GM18873 (cell line): Measurements from ENCODE around the gene COPS4.
A peak's percentile ranks its signal among the peaks of the same experiment; 100 is the strongest.
"Not testable (repeated sequence)": the region's sequence is repeated elsewhere in the genome, so short reads cannot be mapped to it uniquely, and the experiment has no call there.

Experiments
- ATAC-seq: cut with Tn5 transposase; IDR thresholded peaks from one replicate; pipeline ENCODE4 v1.9.1; 2021; ENCODE audit warnings: mild to moderate bottlenecking, moderate library complexity, moderate number of reproducible peaks; ENCODE audit not compliant: unreplicated experiment, low FRiP score

COPS4 gene

GRCh38 chr4:83075311-83076095 is 40.5 kb downstream of the COPS4 start:
- ATAC-seq: no peak

DNA sequence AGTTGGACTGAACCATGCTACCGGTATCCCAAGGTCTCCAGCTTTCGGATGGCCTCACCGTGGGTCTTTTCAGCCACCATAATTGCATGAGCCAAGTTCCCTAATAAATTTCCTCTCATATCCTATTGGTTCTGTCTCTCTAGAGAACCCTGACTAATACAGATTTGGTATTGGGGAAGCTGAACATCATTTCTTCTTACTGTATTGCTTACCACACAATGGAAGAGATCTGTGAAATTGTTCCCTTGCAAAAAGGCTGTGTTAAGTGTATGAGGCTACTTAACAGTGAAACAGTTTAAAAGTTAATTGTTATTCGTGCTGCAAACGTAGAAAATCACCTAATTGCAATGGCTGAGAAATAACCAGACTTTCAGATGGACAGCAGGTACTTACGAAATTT is 45.6 kb downstream of the COPS4 start:
- no peak for ATAC-seq

- ATAC-seq: no peak
These were observed 47.8 kb downstream of the COPS4 start for GRCh38 chr4:83082777-83083176.

DNA sequence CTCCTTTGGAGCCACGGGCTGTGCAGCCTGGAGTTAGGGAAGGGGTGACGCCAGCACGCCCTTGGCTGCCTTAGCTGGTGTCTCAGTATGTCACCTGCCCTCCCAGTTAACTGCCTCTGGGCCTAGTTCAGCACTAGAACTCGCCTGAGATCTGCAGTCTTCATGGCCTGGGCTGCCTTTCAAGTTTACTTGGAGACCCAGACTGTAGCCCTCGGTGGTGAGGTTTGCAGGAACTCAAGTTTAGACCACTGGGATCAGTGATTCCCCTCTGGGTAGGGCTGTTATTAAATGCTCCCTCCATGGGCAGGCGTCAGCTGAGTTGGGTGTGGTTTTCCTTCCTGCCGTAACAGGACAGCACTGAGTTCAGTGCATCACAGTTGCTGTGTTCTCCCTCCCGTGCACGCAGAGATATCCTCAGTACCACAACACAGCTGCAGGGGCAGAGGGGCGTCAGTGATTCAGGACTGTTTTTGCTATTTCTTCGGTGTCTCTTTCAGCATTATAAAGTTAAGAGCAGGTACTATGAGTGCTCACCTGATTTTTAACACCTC is 49.0 kb downstream of the COPS4 start:
- ATAC-seq: no peak

- ATAC-seq: not testable (repeated sequence)
These were observed 50.0 kb downstream of the COPS4 start for GRCh38 chr4:83084956-83085355.

DNA sequence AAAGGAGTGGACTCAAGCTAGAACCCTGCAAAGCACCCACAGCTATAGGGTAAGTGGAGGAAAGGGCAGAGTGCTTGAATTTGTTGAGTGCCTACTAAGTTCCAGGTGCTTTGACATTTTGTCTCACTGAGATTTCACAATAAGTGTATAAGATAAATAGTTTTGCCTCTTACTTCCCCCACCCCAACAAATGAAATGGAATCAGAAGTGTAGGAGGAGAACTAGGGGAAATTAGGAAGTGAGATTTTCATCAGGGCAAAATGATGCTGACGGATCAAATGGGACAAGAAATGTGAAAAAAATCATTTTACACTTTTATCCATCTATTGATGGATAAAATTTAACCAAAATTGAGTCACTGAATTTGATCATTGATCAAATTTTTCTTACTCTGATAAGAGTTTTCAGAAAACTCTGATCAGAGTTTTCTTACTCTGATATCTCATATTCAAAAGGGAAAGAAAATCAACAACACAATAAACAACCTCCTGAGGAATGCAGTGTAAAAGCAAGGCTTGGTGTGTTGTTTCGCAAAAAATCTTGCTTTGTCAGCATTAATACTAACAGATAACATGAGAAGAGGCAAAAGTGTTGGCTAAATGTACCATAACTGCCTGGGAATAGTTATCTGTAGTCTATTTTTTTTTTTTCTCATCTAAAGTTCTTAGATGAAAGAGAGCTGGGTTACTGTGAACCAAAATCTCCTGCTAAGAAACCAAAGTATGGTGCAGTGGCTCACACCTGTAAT is 54.6 kb downstream of the COPS4 start:
- ATAC-seq: no peak

DNA sequence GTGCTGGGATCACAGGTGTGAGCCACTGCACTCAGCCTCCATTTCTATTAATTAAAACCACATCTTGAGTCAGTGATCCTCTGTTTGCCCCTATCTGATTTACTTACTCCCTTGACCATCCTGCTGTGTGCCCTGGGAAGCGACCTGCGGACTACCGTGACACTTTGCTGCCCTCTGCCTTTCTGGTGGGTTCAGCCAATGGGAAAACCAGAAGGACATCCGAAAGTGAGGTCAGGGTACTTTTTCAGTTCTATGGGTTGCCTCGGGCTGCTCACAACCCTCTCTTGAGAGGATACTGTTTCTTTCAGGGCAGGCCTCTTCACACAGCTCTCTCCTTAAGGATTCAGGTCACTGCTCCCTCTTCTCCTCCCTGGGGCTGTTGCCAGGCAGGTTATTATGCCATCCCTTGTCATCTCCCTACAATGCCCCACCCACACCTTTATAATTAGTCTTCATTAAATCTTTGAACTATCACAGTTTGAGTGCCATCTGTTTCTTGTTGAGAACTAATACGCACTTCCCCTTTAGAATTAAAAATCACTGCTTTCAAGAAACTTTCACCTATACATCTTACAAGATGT is 58.2 kb downstream of the COPS4 start:
- no peak for ATAC-seq

GRCh38 chr4:83096397-83096796 is 61.4 kb downstream of the COPS4 start:
- no peak for ATAC-seq

- ATAC-seq: no peak
These were observed 70.0 kb downstream of the COPS4 start for GRCh38 chr4:83104991-83105390.

GRCh38 chr4:83107631-83108030 is 72.6 kb downstream of the COPS4 start:
- no peak for ATAC-seq

DNA sequence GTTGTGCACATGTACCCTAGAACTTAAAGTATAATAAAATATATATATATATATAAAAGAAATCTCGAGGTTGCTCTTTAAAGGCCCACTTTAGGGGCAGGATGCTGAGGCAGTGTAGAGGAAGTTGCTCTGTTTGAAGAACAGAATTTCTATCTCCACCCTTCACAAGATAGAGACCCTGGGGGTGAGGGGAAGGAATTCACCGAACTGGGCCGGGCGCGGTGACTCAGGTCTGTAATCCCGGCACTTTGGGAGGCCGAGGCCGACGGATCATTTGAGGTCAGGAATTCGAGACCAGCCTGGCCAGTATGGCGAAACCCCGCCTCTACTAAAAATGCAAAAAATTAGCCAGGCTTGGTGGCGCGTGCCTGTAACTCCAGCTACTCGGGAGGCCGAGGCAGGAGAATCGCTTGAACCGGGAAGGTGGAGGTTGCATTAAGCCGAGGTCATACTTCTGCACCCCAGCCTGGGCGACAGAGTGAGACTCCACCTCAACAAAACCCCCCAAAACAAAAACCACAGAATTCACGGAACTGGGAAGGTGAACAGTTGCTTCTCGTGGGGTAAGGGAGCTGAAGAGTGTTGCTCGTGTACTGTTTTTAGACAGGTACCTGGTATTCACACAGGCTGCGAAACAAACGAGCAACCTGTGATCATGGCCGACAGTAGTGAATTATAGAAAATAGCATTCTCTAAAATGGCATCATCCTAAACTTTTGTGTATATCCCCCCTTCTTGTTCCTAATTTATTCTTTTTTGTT is 73.3 kb downstream of the COPS4 start:
- ATAC-seq: no peak

DNA sequence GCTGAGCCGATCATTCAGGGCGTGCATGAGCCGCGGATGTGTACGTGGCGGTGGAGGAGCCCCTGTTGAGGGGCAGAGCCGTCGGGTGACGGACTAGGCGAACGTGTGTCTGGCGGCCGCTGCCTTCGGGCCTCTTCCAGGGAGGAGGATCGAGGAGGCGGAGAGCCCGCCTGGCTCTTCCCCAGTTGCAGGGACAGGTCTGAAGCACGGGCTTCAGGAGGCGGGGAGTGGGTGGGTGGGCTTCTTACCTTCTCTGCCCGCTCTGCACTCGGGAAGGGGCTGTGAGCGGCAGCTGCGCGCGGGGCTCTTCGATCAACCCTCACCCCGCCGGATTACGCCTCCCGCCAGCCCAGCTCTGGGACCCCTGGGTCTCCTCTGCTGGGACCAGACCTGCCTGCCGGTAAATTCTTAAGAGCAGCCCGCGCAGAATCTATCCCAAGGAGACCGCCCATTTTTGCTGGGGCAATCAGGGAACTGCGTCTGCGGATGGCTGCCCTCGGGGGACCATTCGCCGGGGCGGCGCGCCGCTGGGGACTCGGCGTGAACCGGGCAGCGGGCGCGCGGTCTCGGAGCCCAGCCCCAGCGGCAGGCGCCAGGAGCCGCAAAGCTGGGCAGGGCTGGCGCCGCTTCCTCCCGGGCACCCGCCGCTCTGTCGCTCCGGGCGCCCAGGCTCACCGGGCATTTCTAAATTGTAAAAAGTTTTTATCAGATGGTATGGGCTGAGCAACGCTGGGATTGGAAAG is 74.7 kb downstream of the COPS4 start:
- peak; percentile 3 for ATAC-seq

- ATAC-seq: peak; percentile 69
These were observed 75.4 kb downstream of the COPS4 start for GRCh38 chr4:83110223-83110945.

GRCh38 chr4:83110970-83111750 is 76.2 kb downstream of the COPS4 start:
- ATAC-seq: no peak

DNA sequence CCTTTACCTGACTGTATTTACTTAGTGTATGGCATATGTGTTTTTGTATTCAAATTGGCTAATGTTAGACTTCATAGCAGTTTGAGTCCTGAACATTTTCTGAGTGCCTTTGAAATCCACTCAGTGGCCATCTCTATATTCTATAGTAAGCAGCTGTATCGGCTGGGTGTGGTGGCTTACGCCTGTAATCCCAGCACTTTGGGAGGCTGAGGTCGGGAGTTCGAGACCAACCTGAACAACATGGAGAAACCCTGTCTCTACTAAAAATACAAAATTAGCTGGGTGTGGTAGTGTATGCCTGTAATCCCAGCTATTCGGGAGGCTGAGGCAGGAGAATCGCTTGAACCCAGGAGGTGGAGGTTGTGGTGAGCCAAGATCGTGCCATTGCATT is 76.8 kb downstream of the COPS4 start:
- not testable (repeated sequence) for ATAC-seq

GRCh38 chr4:83112231-83112630 is 77.2 kb downstream of the COPS4 start:
- peak; percentile 37 for ATAC-seq

GRCh38 chr4:83112678-83113428 is 77.9 kb downstream of the COPS4 start:
- ATAC-seq: no peak

DNA sequence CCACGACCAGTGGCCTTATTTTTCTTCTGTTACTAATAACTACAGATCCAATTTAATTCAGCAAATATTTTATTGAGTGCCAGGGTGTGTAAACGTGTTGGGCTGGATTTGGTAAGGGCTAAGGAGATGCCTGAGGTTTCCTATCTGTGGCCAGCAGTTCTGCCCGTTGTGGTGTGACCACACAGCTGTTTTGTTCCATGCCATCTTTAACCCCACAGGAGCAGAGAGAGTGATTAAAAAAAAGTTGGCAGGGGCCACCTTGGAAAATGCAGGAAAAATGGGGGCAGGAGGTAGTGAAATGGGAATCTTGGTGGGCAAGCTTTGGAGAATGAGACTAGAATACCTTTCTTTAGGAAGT is 78.4 kb downstream of the COPS4 start:
- ATAC-seq: no peak
